ENCODE results near the gene KLHL10. TPM values are rescaled to one million over a fixed set of nuclear protein-coding genes. Genes with fewer than 3 reads are reported as not detected.

Gene KLHL10
- total and polyA plus RNA-seq, 2 of the 13 experiments (the other 11 are each of a cell fraction or from before 2014, with no cell fraction given): 0.04 to 0.08 TPM

GRCh38 chr17:41810659-41811548 is 26.7 kb upstream of the KLHL10 start (continued):
- TF ChIP-seq ZNF574 (CRISPR knock-in tag; IDR thresholded peaks at IDR 0.05) (no peak), PITX1 (CRISPR knock-in tag; IDR thresholded peaks at IDR 0.05) (no peak), ZNF124 (CRISPR knock-in tag; IDR thresholded peaks at IDR 0.05) (no peak), ZNF335 (CRISPR knock-in tag; IDR thresholded peaks at IDR 0.05) (peak; percentile 5; the same call in 1 of the 2 replicates), ZMYM3 (CRISPR knock-in tag; IDR thresholded peaks at IDR 0.05) (0 out of 2 replicates have a peak, but pooled peaks have one; percentile 6), ZNF761 (CRISPR knock-in tag; conservative IDR thresholded peaks at IDR 0.05) (no peak; the same call in 1 of the 2 replicates), ZFP36 (IDR thresholded peaks at IDR 0.05; ENCODE audit: borderline replicate concordance, low read depth, low read length, partially characterized antibody) (no peak), ZNF788 (CRISPR knock-in tag; IDR thresholded peaks at IDR 0.05; ENCODE audit: borderline replicate concordance) (no peak), ZNF546 (CRISPR knock-in tag; conservative IDR thresholded peaks at IDR 0.05) (no peak), ZNF382 (CRISPR knock-in tag; IDR thresholded peaks at IDR 0.05; ENCODE audit: borderline replicate concordance) (no peak), ZNF280D (CRISPR knock-in tag; IDR thresholded peaks at IDR 0.05) (0 out of 2 replicates have a peak, but pooled peaks have one; percentile 18), CREM (IDR thresholded peaks at IDR 0.05) (no peak), CREM (CRISPR knock-in tag; IDR thresholded peaks at IDR 0.05) (no peak), ZEB1 (IDR thresholded peaks at IDR 0.05; ENCODE audit: insufficient replicate concordance, low read depth) (no peak), FOXO4 (CRISPR knock-in tag; conservative IDR thresholded peaks at IDR 0.05) (0 out of 2 replicates have a peak, but pooled peaks have one; percentile 9), ADNP (CRISPR knock-in tag; IDR thresholded peaks at IDR 0.05) (no peak), NAIF1 (CRISPR knock-in tag; IDR thresholded peaks at IDR 0.05; ENCODE audit: borderline replicate concordance) (peak; percentile 72; the same call in 1 of the 2 replicates), ZBTB4 (CRISPR knock-in tag; IDR thresholded peaks at IDR 0.05; ENCODE audit: borderline replicate concordance) (peak; percentile 50; the same call in 1 of the 2 replicates)
